ENCODE results near the gene TRPC3. TPM values are rescaled to one million over a fixed set of nuclear protein-coding genes. Genes with fewer than 3 reads are reported as not detected.
A peak's percentile ranks its signal among the peaks of the same experiment; 100 is the strongest.

TRPC3 gene
- total RNA-seq, result 0.98 TPM

GRCh38 chr4:121951521-121952110, at the start of gene TRPC3:
TSS of gene TRPC3 (minus strand) at chr4:121952060. CDS start at chr4:121951680, 380 bp downstream.
- H3K36me3 ChIP-seq, result no peaks in the 10 kb centered on the region
- no peak for TF ChIP-seq POLR2AphosphoS5 (IDR thresholded peaks at IDR 0.05; ENCODE audit: insufficient read depth in 1 of 2, low read depth in 1 of 2)
- no peak for TF ChIP-seq POLR2A (IDR thresholded peaks at IDR 0.05)
- no peak for TF ChIP-seq CTCF (IDR thresholded peaks at IDR 0.05)
- peak within 1 kb of the TSS; percentile 71 for H3K27ac ChIP-seq
- no peaks in the 10 kb centered on the region for H3K27me3 ChIP-seq
- no peaks in the 10 kb centered on the region for H3K9me3 ChIP-seq
- H3K4me3 ChIP-seq, result peak within 1 kb of the TSS; percentile 54 to 94
- DNase-seq (ENCODE audit: extremely low spot score in 2 of 2), result no peak
- intact Hi-C loops (cut with DNase I), result no loop called here
- peaks cover 14% of the 10 kb centered on the region for H3K4me1 ChIP-seq

- Histone ChIP-seq H3K4me3 (no peak overlapping the region), H3K36me3 (no peaks in the 10 kb centered on the region), H3K9me3 (no peaks in the 10 kb centered on the region), H3K27me3 (no peaks in the 10 kb centered on the region), H3K27ac (no peak overlapping the region), H3K4me1 (no peaks in the 10 kb centered on the region)
- DNase-seq (ENCODE audit: extremely low spot score in 2 of 2), result no peak
- intact Hi-C loops (cut with DNase I), result no loop called here
- TF ChIP-seq CTCF (IDR thresholded peaks at IDR 0.05), result no peak
- TF ChIP-seq POLR2AphosphoS5 (IDR thresholded peaks at IDR 0.05; ENCODE audit: insufficient read depth in 1 of 2, low read depth in 1 of 2), result no peak
- no peak for TF ChIP-seq POLR2A (IDR thresholded peaks at IDR 0.05)
These were observed 49.0 kb upstream of the TRPC3 start for GRCh38 chr4:122000849-122001248.

- no peak for DNase-seq (ENCODE audit: extremely low spot score in 2 of 2)
- TF ChIP-seq POLR2AphosphoS5 (IDR thresholded peaks at IDR 0.05; ENCODE audit: insufficient read depth in 1 of 2, low read depth in 1 of 2) (no peak), CTCF (IDR thresholded peaks at IDR 0.05) (no peak), POLR2A (IDR thresholded peaks at IDR 0.05) (no peak)
These were observed 46.2 kb upstream of the TRPC3 start for GRCh38 chr4:121998024-121998423.

GRCh38 chr4:121995790-121996537, 44.1 kb upstream of the TRPC3 start:
- Histone ChIP-seq H3K4me1 (no peaks in the 10 kb centered on the region), H3K9me3 (no peaks in the 10 kb centered on the region), H3K4me3 (no peak overlapping the region), H3K36me3 (no peaks in the 10 kb centered on the region), H3K27ac (no peak overlapping the region), H3K27me3 (no peaks in the 10 kb centered on the region)
- intact Hi-C loops (cut with DNase I), result no loop called here
- DNase-seq (ENCODE audit: extremely low spot score in 2 of 2), result no peak
- TF ChIP-seq CTCF (IDR thresholded peaks at IDR 0.05) (no peak), POLR2A (IDR thresholded peaks at IDR 0.05) (no peak), POLR2AphosphoS5 (IDR thresholded peaks at IDR 0.05; ENCODE audit: insufficient read depth in 1 of 2, low read depth in 1 of 2) (no peak)

More at GRCh38 chr4:121998024-121998423, 46.2 kb upstream of the TRPC3 start:
- H3K36me3 ChIP-seq, result no peaks in the 10 kb centered on the region
- no peaks in the 10 kb centered on the region for H3K4me1 ChIP-seq
- H3K27ac ChIP-seq, result no peak overlapping the region
- no peaks in the 10 kb centered on the region for H3K9me3 ChIP-seq
- H3K4me3 ChIP-seq, result no peak overlapping the region
- intact Hi-C loops (cut with DNase I), result no loop called here
- no peaks in the 10 kb centered on the region for H3K27me3 ChIP-seq

- Histone ChIP-seq H3K27ac (no peak overlapping the region), H3K4me3 (no peak overlapping the region), H3K9me3 (no peaks in the 10 kb centered on the region), H3K4me1 (no peaks in the 10 kb centered on the region), H3K27me3 (no peaks in the 10 kb centered on the region), H3K36me3 (no peaks in the 10 kb centered on the region)
- TF ChIP-seq POLR2A (IDR thresholded peaks at IDR 0.05) (no peak), POLR2AphosphoS5 (IDR thresholded peaks at IDR 0.05; ENCODE audit: insufficient read depth in 1 of 2, low read depth in 1 of 2) (no peak), CTCF (IDR thresholded peaks at IDR 0.05) (no peak)
- no peak for DNase-seq (ENCODE audit: extremely low spot score in 2 of 2)
- intact Hi-C loops (cut with DNase I), result no loop called here
These were observed 40.1 kb upstream of the TRPC3 start for GRCh38 chr4:121991968-121992367.

Measured in vagina (tissue), 2 donors.